Measurements from ENCODE around the gene FXYD2. TPM values are rescaled to one million over a fixed set of nuclear protein-coding genes. Genes with fewer than 3 reads are reported as not detected.

The FXYD2 gene
- total RNA-seq, 1 donor from 2014 or later = not detected

GRCh38 chr11:117771841-117772240 lies 52.7 kb downstream of the FXYD2 start:
- peaks cover 2% of the 10 kb centered on the region for H3K27me3 ChIP-seq (ENCODE audit: control insufficient read depth, insufficient read depth, low read length)
- DNase-seq (ENCODE audit: low read depth) (no peak), FAIRE-seq (no peak)
- no peaks in the 10 kb centered on the region for H3K36me3 ChIP-seq (ENCODE audit: control insufficient read depth, insufficient read depth, low read length)
- H3K4me3 ChIP-seq (ENCODE audit: low read depth, low read length) = no peak overlapping the region
- TF ChIP-seq CTCF (IDR thresholded peaks at IDR 0.05; ENCODE audit: insufficient read depth, low read length, severe bottlenecking) = no peak

DNA sequence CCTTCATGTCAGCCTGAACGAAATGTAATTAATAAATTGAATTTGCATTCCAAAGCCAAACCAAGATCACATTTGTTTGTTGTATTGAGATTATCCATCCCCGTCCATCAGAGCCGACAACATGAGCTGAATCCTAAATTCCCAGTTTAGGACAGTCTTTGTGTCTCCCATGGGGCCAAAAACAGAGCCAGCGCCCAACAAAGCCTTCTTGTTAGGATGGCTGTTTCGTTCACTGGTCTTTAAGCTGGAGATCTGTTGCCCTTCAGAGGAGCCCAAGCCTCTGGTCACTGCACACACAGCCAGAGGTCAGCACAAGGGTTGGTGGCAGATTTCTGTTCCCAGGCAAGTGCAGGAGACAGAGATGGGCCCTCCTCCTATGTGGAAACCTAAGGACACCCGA lies 53.3 kb downstream of the FXYD2 start:
- no peaks in the 10 kb centered on the region for H3K36me3 ChIP-seq (ENCODE audit: control insufficient read depth, insufficient read depth, low read length)
- FAIRE-seq (no peak), DNase-seq (ENCODE audit: low read depth) (no peak)
- no peak overlapping the region for H3K4me3 ChIP-seq (ENCODE audit: low read depth, low read length)
- no peak for TF ChIP-seq CTCF (IDR thresholded peaks at IDR 0.05; ENCODE audit: insufficient read depth, low read length, severe bottlenecking)
- H3K27me3 ChIP-seq (ENCODE audit: control insufficient read depth, insufficient read depth, low read length) = peaks cover 2% of the 10 kb centered on the region

- FAIRE-seq (no peak), DNase-seq (ENCODE audit: low read depth) (no peak)
- H3K27me3 ChIP-seq (ENCODE audit: control insufficient read depth, insufficient read depth, low read length) = peaks cover 2% of the 10 kb centered on the region
- no peaks in the 10 kb centered on the region for H3K36me3 ChIP-seq (ENCODE audit: control insufficient read depth, insufficient read depth, low read length)
- no peak for TF ChIP-seq CTCF (IDR thresholded peaks at IDR 0.05; ENCODE audit: insufficient read depth, low read length, severe bottlenecking)
- no peak overlapping the region for H3K4me3 ChIP-seq (ENCODE audit: low read depth, low read length)
Measured at GRCh38 chr11:117770061-117770460, 54.5 kb downstream of the FXYD2 start.

Other genes starting within 250 kb of the FXYD2 start
- gene DSCAML1, start 27.5 kb downstream of the FXYD2 start, total RNA-seq = under 0.01 TPM in 1 of 2 replicates, not detected in the other
- not detected in 2 replicates for gene FXYD6, start 51.9 kb upstream of the FXYD2 start, total RNA-seq
- gene TMPRSS13, start 104.7 kb upstream of the FXYD2 start, total RNA-seq = 0.53 and 11.5 TPM in 2 replicates
- gene IL10RA, start 161.7 kb upstream of the FXYD2 start, total RNA-seq = 0.13 TPM in 1 of 2 replicates, not detected in the other